Lower lobe of right lung (tissue), 2 donors: Measurements from ENCODE around the gene ACACB. TPM values are rescaled to one million over a fixed set of nuclear protein-coding genes. Genes with fewer than 3 reads are reported as not detected.
A peak's percentile ranks its signal among the peaks of the same experiment; 100 is the strongest.

Experiments
- ATAC-seq, 2 donors: fragments of 200-7000 bp; cut with Tn5 transposase; one replicate each; pipeline ENCODE4 v1.9.1; 2020 to 2022; ENCODE audit warnings: mild to moderate bottlenecking in 2 of 2, moderate library complexity in 2 of 2
- DNase-seq: peaks from one replicate; pipeline ENCODE4 v3.0.0-alpha.2; 2020
- H3K27ac ChIP-seq: fragments of 200-600 bp; one replicate; pipeline ENCODE4 v1.8.0; 2022
- H3K27me3 ChIP-seq: fragments of 200-600 bp; one replicate; pipeline ENCODE4 v1.8.0; 2022; ENCODE audit warnings: low read depth
- H3K36me3 ChIP-seq: fragments of 200-600 bp; one replicate; pipeline ENCODE4 v1.8.0; 2022; ENCODE audit warnings: mild to moderate bottlenecking
- H3K4me1 ChIP-seq: fragments of 200-600 bp; one replicate; pipeline ENCODE4 v1.8.0; 2022
- H3K4me3 ChIP-seq: fragments of 200-600 bp; one replicate; pipeline ENCODE4 v1.8.0; 2022; ENCODE audit warnings: mild to moderate bottlenecking
- H3K9me3 ChIP-seq: fragments of 200-600 bp; one replicate; pipeline ENCODE4 v1.8.0; 2022
- CTCF ChIP-seq: fragments of 200-600 bp; IDR thresholded peaks from one replicate; pipeline ENCODE4 v1.8.0; 2022; ENCODE audit warnings: antibody characterized with exemption, mild to moderate bottlenecking
- intact Hi-C: fragments of 100-400 bp; cut with DNase I; formaldehyde crosslinking; loops from one replicate; pipeline ENCODE4 v1.11.0; 2022
- total RNA-seq: library from RNA; stranded (reverse); fragmentation: NEBNext Ultra II Directional; extraction: Animal tissue kit (Norgen Biotek cat#: 25700); gene quantifications from one replicate; pipeline ENCODE4 v1.2.1, GENCODE V29; 2021
- donor health status: DM: no; HTN: yes; CAD: no; lungs with severe emphysema.

ACACB gene
- total RNA-seq, 1 donor from 2014 or later, result 42.5 TPM

DNA sequence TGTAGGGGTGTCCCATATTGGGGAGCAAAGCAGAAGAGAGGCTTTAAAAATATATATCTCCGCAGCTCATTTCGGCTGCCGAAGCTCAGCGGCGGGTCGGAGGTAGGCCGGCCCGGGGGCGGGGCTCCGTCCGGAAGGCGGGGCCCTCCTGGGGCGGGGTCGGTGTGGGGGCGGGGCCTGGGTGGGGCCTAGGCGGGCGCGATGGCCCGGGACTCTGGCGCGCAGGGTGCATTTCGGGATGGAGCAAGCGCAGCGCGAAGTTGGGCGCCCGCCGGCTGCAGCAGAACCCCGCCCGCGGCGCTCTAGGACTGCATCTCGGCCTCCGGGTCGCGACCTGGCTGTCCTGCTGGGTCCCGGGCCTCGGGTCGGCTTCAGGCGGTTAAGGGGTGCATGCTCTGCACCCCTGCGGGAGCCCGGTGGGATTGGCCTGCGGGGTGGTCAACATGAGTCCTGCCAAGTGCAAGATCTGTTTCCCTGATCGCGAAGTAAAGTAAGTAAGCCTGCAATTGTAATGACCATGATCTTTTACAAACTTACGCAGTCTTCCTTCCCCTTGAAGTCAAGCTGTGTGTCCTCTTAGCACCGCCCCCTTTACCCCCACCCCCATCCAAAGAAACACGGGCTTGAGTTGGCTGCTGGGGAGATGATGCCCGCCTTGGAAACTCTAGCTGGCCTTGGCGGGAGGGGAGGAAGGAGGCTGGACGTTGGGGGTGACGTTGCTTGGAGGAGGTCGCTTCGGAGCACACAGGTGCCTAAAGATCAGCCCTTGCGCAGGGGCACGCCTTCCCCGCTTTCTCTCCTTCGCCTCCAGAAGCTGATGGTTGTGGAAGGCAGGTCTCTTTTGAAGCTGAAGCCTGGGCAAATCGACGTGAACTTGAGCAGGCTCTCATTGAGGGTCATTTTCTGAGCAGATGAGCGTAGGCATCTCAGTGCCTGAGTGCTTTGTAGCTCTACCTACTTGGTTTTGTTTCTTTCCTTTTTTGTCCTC is 38.4 kb downstream of the ACACB start:
- DNase-seq (peak; percentile 87), ATAC-seq (peak; percentile 99)
- Histone ChIP-seq H3K4me1 (peaks cover 31% of the 10 kb centered on the region), H3K36me3 (no peaks in the 10 kb centered on the region), H3K4me3 (peak overlapping the region; percentile 75), H3K9me3 (no peaks in the 10 kb centered on the region), H3K27me3 (no peaks in the 10 kb centered on the region), H3K27ac (peak overlapping the region; percentile 80)
- intact Hi-C loops, result no loop called here
- TF ChIP-seq CTCF, result no peak

- peak overlapping the region; percentile 75 for H3K4me3 ChIP-seq
- no peaks in the 10 kb centered on the region for H3K36me3 ChIP-seq
- TF ChIP-seq CTCF, result no peak
- no peak for DNase-seq
- H3K27me3 ChIP-seq, result no peaks in the 10 kb centered on the region
- no peaks in the 10 kb centered on the region for H3K9me3 ChIP-seq
- intact Hi-C loops, result no loop called here
- peaks cover 31% of the 10 kb centered on the region for H3K4me1 ChIP-seq
- no peak for ATAC-seq
- H3K27ac ChIP-seq, result no peak overlapping the region
Observed at GRCh38 chr12:109156036-109156435, 39.6 kb downstream of the ACACB start.

DNA sequence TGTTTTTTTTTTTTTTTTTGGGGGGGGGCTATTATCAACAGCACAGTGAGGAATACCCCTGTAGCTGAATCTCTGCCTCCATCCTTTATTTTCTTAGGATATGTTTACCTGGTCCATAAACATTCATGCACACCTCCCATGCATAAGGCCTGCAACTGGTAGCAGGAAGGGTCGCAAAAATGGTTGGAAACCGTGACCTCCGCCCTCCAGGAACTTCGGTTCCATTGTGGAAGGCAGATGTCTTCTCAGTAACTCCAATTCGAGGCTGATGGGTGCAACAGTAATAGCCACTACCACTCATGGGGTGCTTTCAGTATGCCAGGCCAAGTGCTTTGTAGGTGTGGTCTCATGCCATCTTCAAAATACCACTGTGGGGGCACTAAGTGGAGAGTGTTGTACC is 40.2 kb downstream of the ACACB start:
- intact Hi-C loops, result no loop called here
- Histone ChIP-seq H3K27me3 (no peaks in the 10 kb centered on the region), H3K4me1 (peaks cover 31% of the 10 kb centered on the region), H3K4me3 (no peak overlapping the region), H3K27ac (no peak overlapping the region), H3K36me3 (no peaks in the 10 kb centered on the region), H3K9me3 (no peaks in the 10 kb centered on the region)
- no peak for TF ChIP-seq CTCF
- ATAC-seq (no peak), DNase-seq (no peak)

DNA sequence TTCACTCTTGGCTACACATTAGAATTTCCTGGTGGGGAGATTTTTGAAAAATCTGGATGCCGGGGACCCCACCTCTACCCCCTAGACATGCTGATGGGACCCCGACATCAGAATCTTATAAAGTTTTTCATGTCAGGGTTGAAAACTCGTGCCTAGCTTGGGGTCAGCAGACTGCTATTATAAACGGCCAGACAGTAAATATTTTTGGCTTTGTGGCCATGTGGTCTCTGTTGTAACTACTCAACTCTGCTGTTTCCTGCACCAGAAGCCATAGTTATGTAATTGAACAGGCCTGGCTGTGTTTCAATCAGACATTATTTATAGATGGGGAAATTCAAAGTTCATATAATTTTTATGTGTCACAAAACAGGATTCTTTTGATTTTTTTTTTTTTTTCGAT is 41.6 kb downstream of the ACACB start:
- H3K9me3 ChIP-seq, result no peaks in the 10 kb centered on the region
- H3K27me3 ChIP-seq, result no peaks in the 10 kb centered on the region
- DNase-seq (no peak), ATAC-seq (no peak)
- intact Hi-C loops, result no loop called here
- H3K4me3 ChIP-seq, result no peak overlapping the region
- no peak for TF ChIP-seq CTCF
- peaks cover 31% of the 10 kb centered on the region for H3K4me1 ChIP-seq
- H3K27ac ChIP-seq, result peak overlapping the region; percentile 18
- no peaks in the 10 kb centered on the region for H3K36me3 ChIP-seq

- Histone ChIP-seq H3K27me3 (no peaks in the 10 kb centered on the region), H3K9me3 (no peaks in the 10 kb centered on the region), H3K36me3 (no peaks in the 10 kb centered on the region), H3K4me1 (peaks cover 18% of the 10 kb centered on the region), H3K4me3 (no peak overlapping the region), H3K27ac (no peak overlapping the region)
- DNase-seq (no peak), ATAC-seq (no peak)
- intact Hi-C loops, result no loop called here
- TF ChIP-seq CTCF, result no peak
Observed at GRCh38 chr12:109160433-109160832, 44.0 kb downstream of the ACACB start.
